ENCODE results near the gene CTSH.

The CTSH gene

DNA sequence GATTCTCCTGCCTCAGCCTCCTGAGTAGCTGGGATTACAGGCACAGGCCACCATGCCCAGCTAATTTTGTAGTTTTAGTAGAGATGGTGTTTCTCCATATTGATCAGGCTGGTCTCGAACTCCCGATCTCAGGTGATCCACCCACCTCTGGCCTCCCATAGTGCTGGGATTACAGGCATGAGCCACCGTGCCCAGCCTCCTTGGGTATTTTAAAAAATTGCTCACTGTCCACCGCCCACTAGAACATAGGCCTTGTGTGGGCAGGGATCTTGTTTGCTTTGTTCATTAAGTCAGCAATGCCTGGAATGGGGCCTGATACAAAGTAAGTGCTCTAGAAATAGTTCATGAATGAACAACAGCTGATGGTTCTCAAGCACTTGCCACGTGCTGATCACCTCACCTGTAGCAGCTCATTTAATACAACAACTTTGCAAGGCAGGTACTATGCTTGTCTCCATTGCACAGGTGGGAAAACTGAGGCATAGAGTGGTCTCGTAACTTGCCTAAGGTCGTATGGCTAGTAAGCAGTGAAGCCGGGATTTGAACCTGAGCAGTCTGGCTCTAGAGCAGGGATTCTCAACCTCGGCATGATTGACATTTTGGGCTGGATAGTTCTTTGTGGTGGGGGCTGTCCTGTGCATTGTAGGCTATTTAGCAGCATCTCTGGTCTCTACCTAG is 12.7 kb upstream of the CTSH start:
- TF ChIP-seq, protein P1, sequence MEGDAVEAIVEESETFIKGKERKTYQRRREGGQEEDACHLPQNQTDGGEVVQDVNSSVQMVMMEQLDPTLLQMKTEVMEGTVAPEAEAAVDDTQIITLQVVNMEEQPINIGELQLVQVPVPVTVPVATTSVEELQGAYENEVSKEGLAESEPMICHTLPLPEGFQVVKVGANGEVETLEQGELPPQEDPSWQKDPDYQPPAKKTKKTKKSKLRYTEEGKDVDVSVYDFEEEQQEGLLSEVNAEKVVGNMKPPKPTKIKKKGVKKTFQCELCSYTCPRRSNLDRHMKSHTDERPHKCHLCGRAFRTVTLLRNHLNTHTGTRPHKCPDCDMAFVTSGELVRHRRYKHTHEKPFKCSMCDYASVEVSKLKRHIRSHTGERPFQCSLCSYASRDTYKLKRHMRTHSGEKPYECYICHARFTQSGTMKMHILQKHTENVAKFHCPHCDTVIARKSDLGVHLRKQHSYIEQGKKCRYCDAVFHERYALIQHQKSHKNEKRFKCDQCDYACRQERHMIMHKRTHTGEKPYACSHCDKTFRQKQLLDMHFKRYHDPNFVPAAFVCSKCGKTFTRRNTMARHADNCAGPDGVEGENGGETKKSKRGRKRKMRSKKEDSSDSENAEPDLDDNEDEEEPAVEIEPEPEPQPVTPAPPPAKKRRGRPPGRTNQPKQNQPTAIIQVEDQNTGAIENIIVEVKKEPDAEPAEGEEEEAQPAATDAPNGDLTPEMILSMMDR (IDR thresholded peaks at IDR 0.05; ENCODE audit: insufficient read depth, low read length, missing control alignments): no peak
- DNase-seq (ENCODE audit: low read depth, low spot score): no peak
- H3K4me3 ChIP-seq (ENCODE audit: low read depth, low read length): no peak overlapping the region
- POLR2A ChIA-PET: no interaction called here
- CTCF ChIA-PET: interaction anchor here (3.2 kb wide), 1 partner anchor 22 kb away, joined by 11 read pairs; no protein-coding TSS in a partner anchor

- TF ChIP-seq, protein P1 (IDR thresholded peaks at IDR 0.05; ENCODE audit: insufficient read depth, low read length, missing control alignments): no peak
- no peak overlapping the region for H3K4me3 ChIP-seq (ENCODE audit: low read depth, low read length)
- ChIA-PET CTCF (interaction anchor here (3.2 kb wide), 1 partner anchor 23 kb away, joined by 11 read pairs; no protein-coding TSS in a partner anchor), POLR2A (no interaction called here)
- DNase-seq (ENCODE audit: low read depth, low spot score): no peak
Measured at GRCh38 chr15:78956937-78957336, 12.1 kb upstream of the CTSH start.

- POLR2A ChIA-PET: no interaction called here
- no peak for DNase-seq (ENCODE audit: low read depth, low spot score)
- TF ChIP-seq, protein P1 (IDR thresholded peaks at IDR 0.05; ENCODE audit: insufficient read depth, low read length, missing control alignments): no peak
- CTCF ChIA-PET: interaction anchor here (3.2 kb wide), 1 partner anchor 25 kb away, joined by 11 read pairs; no protein-coding TSS in a partner anchor
- no peak overlapping the region for H3K4me3 ChIP-seq (ENCODE audit: low read depth, low read length)
Measured at GRCh38 chr15:78955355-78955754, 10.5 kb upstream of the CTSH start.

DNA sequence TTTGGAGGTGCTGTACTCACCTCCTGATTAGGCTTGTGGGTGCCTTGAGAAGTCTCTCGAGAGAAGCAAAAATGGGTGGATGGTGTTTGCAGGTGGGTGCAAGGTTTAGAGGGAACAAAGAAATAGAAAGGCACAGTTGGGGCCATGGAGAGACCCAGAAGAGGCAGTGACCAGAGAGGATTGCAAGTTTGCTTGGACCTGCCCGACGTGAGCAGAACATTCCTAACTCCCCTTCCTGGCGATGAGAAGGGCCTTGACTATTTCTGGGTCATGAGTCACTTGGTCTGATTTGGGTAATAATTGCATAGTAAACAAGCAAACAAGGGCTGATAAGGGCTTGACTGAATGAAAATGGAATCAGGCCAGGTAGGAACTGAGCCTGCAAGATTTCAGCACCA is 7.0 kb upstream of the CTSH start:
- CTCF ChIA-PET: interaction anchor here (1.0 to 1.4 kb wide), 2 partner anchors 28 to 232 kb away, joined by 4 read pairs; no protein-coding TSS in a partner anchor
- TF ChIP-seq, protein P1 (IDR thresholded peaks at IDR 0.05; ENCODE audit: insufficient read depth, low read length, missing control alignments): no peak
- POLR2A ChIA-PET: no interaction called here
- no peak overlapping the region for H3K4me3 ChIP-seq (ENCODE audit: low read depth, low read length)
- DNase-seq (ENCODE audit: low read depth, low spot score): no peak

GRCh38 chr15:78950902-78951840 is 6.3 kb upstream of the CTSH start:
- H3K4me3 ChIP-seq (ENCODE audit: low read depth, low read length): no peak overlapping the region
- no peak for DNase-seq (ENCODE audit: low read depth, low spot score)
- ChIA-PET POLR2A (no interaction called here), CTCF (interaction anchor here (0.9 to 1.4 kb wide), 4 partner anchors 9 to 233 kb away, joined by 3 to 5 read pairs (median 4); no protein-coding TSS in a partner anchor)
- TF ChIP-seq, protein P1 (IDR thresholded peaks at IDR 0.05; ENCODE audit: insufficient read depth, low read length, missing control alignments): peak; percentile 31

- CTCF ChIA-PET: interaction anchor here (0.8 to 1.4 kb wide), 4 partner anchors 10 to 234 kb away, joined by 3 to 5 read pairs (median 4); no protein-coding TSS in a partner anchor
- POLR2A ChIA-PET: no interaction called here
- DNase-seq (ENCODE audit: low read depth, low spot score): no peak
- H3K4me3 ChIP-seq (ENCODE audit: low read depth, low read length): no peak overlapping the region
- TF ChIP-seq, protein P1 (IDR thresholded peaks at IDR 0.05; ENCODE audit: insufficient read depth, low read length, missing control alignments): no peak
Measured at GRCh38 chr15:78950343-78950742, 5.5 kb upstream of the CTSH start.

Measured in AG04449 (cell line).